Measurements from ENCODE around the gene ZZZ3. TPM values are rescaled to one million over a fixed set of nuclear protein-coding genes. Genes with fewer than 3 reads are reported as not detected.
"Not testable (repeated sequence)": the region's sequence is repeated elsewhere in the genome, so short reads cannot be mapped to it uniquely, and the experiment has no call there.

ZZZ3 gene
- total RNA-seq, 2 experiments from 2014 or later = 36.9 to 38.5 TPM

- Histone ChIP-seq H3K27ac (ENCODE audit: low read depth in 1 of 2, low read length in 2 of 2) (no peak overlapping the region), H3K4me1 (ENCODE audit: insufficient read depth, low read length) (peaks cover 5% of the 10 kb centered on the region), H3K36me3 (ENCODE audit: insufficient read depth, low read length) (peaks cover 8% of the 10 kb centered on the region), H3K9me3 (ENCODE audit: control insufficient read depth in 1 of 2, insufficient read depth in 1 of 2, low read length in 2 of 2) (peaks cover 22 to 24% of the 10 kb centered on the region in 2 experiments), H3K4me3 (ENCODE audit: low read length) (no peak overlapping the region), H3K27me3 (ENCODE audit: control insufficient read depth in 1 of 2, insufficient read depth in 2 of 2, low read length in 2 of 2) (no peaks in the 10 kb centered on the region)
- peaks cover 43% of the 10 kb centered on the region for H3K4me1 Mint-ChIP-seq (ENCODE audit: low read depth)
- POLR2A ChIA-PET = no interaction called here
- H3K27ac Mint-ChIP-seq = no peak overlapping the region
- DNase-seq (no peak), ATAC-seq (ENCODE audit: poor library complexity) (no peak)
- TF ChIP-seq CTCF (IDR thresholded peaks at IDR 0.05) = no peak
- CTCF ChIA-PET = no interaction called here
- peaks cover 82% of the 10 kb centered on the region for H3K36me3 Mint-ChIP-seq (ENCODE audit: low read depth)
- intact Hi-C loops (cut with DNase I, micrococcal nuclease) = no loop called here
- H3K4me3 Mint-ChIP-seq = no peak overlapping the region
- H3K27me3 Mint-ChIP-seq = no peaks in the 10 kb centered on the region
- H3K9me3 Mint-ChIP-seq = peaks cover 12% of the 10 kb centered on the region
These were observed 30.2 kb downstream of the ZZZ3 start for GRCh38 chr1:77652268-77652667.

- TF ChIP-seq CTCF (IDR thresholded peaks at IDR 0.05) = no peak
- ATAC-seq (ENCODE audit: poor library complexity) (no peak), DNase-seq (no peak)
- Mint-ChIP-seq H3K4me1 (ENCODE audit: low read depth) (peaks cover 32% of the 10 kb centered on the region), H3K27me3 (no peaks in the 10 kb centered on the region), H3K36me3 (ENCODE audit: low read depth) (peaks cover 88% of the 10 kb centered on the region), H3K4me3 (no peak overlapping the region), H3K9me3 (peaks cover 15% of the 10 kb centered on the region), H3K27ac (no peak overlapping the region)
- ChIA-PET POLR2A (interaction anchor here (0.7 kb wide), 1 partner anchor 34 kb away, joined by 4 read pairs; no protein-coding TSS in a partner anchor), CTCF (no interaction called here)
- Histone ChIP-seq H3K36me3 (ENCODE audit: insufficient read depth, low read length) (peaks cover 18% of the 10 kb centered on the region), H3K9me3 (ENCODE audit: control insufficient read depth in 1 of 2, insufficient read depth in 1 of 2, low read length in 2 of 2) (peaks cover 22 to 24% of the 10 kb centered on the region in 2 experiments), H3K4me3 (ENCODE audit: low read length) (no peak overlapping the region), H3K4me1 (ENCODE audit: insufficient read depth, low read length) (no peaks in the 10 kb centered on the region), H3K27me3 (ENCODE audit: control insufficient read depth in 1 of 2, insufficient read depth in 2 of 2, low read length in 2 of 2) (no peaks in the 10 kb centered on the region), H3K27ac (ENCODE audit: low read depth in 1 of 2, low read length in 2 of 2) (no peak overlapping the region)
- intact Hi-C loops (cut with DNase I, micrococcal nuclease) = no loop called here
These were observed 33.3 kb downstream of the ZZZ3 start for GRCh38 chr1:77649127-77649526.

GRCh38 chr1:77646224-77646623 lies 36.2 kb downstream of the ZZZ3 start:
- H3K9me3 Mint-ChIP-seq = peaks cover 15% of the 10 kb centered on the region
- H3K36me3 Mint-ChIP-seq (ENCODE audit: low read depth) = peaks cover 81% of the 10 kb centered on the region
- H3K27me3 Mint-ChIP-seq; H3K4me1 ChIP-seq (ENCODE audit: insufficient read depth, low read length); H3K27ac ChIP-seq (ENCODE audit: low read depth in 1 of 2, low read length in 2 of 2); DNase-seq; H3K27ac Mint-ChIP-seq; CTCF ChIA-PET; H3K27me3 ChIP-seq (ENCODE audit: control insufficient read depth in 1 of 2, insufficient read depth in 2 of 2, low read length in 2 of 2); ATAC-seq (ENCODE audit: poor library complexity); H3K4me3 ChIP-seq (ENCODE audit: low read length); H3K4me3 Mint-ChIP-seq; POLR2A ChIA-PET; intact Hi-C loops (cut with DNase I, micrococcal nuclease): not testable (repeated sequence)
- H3K4me1 Mint-ChIP-seq (ENCODE audit: low read depth) = peaks cover 27% of the 10 kb centered on the region
- Histone ChIP-seq H3K9me3 (ENCODE audit: control insufficient read depth in 1 of 2, insufficient read depth in 1 of 2, low read length in 2 of 2) (peaks cover 18% of the 10 kb centered on the region in 2 experiments), H3K36me3 (ENCODE audit: insufficient read depth, low read length) (peaks cover 19% of the 10 kb centered on the region)

GRCh38 chr1:77643456-77643855 lies 39.0 kb downstream of the ZZZ3 start:
- intact Hi-C loops (cut with DNase I, micrococcal nuclease) = no loop called here
- no peak for DNase-seq
- Mint-ChIP-seq H3K9me3 (peaks cover 5% of the 10 kb centered on the region), H3K4me3 (no peak overlapping the region), H3K27me3 (no peaks in the 10 kb centered on the region), H3K27ac (no peak overlapping the region), H3K36me3 (ENCODE audit: low read depth) (peaks cover 74% of the 10 kb centered on the region), H3K4me1 (ENCODE audit: low read depth) (peaks cover 39% of the 10 kb centered on the region)
- no peaks in the 10 kb centered on the region for H3K27me3 ChIP-seq (ENCODE audit: control insufficient read depth in 1 of 2, insufficient read depth in 2 of 2, low read length in 2 of 2)
- POLR2A ChIA-PET = no interaction called here
- H3K9me3 ChIP-seq (ENCODE audit: control insufficient read depth in 1 of 2, insufficient read depth in 1 of 2, low read length in 2 of 2) = peaks cover 4% of the 10 kb centered on the region in 2 experiments
- H3K27ac ChIP-seq (ENCODE audit: low read depth in 1 of 2, low read length in 2 of 2) = no peak overlapping the region
- CTCF ChIA-PET = no interaction called here
- H3K4me1 ChIP-seq (ENCODE audit: insufficient read depth, low read length) = no peaks in the 10 kb centered on the region
- no peak for TF ChIP-seq CTCF (IDR thresholded peaks at IDR 0.05)
- H3K4me3 ChIP-seq (ENCODE audit: low read length) = no peak overlapping the region
- H3K36me3 ChIP-seq (ENCODE audit: insufficient read depth, low read length) = peaks cover 35% of the 10 kb centered on the region
- ATAC-seq (ENCODE audit: poor library complexity) = no peak

Measured in CD4-positive, alpha-beta T cell (primary cell).